ENCODE results near the gene PER2.

GRCh38 chr2:238202326-238203093 is 85.9 kb downstream of the PER2 start:
- TF ChIP-seq CTCF (IDR thresholded peaks at IDR 0.05) (no peak), GRHL2 (CRISPR knock-in tag; IDR thresholded peaks at IDR 0.05; ENCODE audit: insufficient replicate concordance, severe bottlenecking) (no peak), NFE2L1 (CRISPR knock-in tag; IDR thresholded peaks at IDR 0.05) (no peak), ZNF671 (CRISPR knock-in tag; IDR thresholded peaks at IDR 0.05) (no peak), ATF3 (CRISPR knock-in tag; conservative IDR thresholded peaks at IDR 0.05) (no peak), USF2 (CRISPR knock-in tag; IDR thresholded peaks at IDR 0.05) (no peak), PRRX2 (CRISPR knock-in tag; IDR thresholded peaks at IDR 0.05) (no peak), ZBTB21 (CRISPR knock-in tag; IDR thresholded peaks at IDR 0.05; ENCODE audit: borderline replicate concordance) (no peak), IRF1 (CRISPR knock-in tag; IDR thresholded peaks at IDR 0.05) (no peak), NR1H2 (CRISPR knock-in tag; IDR thresholded peaks at IDR 0.05) (no peak)
- TF ChIP-seq, protein P1, sequence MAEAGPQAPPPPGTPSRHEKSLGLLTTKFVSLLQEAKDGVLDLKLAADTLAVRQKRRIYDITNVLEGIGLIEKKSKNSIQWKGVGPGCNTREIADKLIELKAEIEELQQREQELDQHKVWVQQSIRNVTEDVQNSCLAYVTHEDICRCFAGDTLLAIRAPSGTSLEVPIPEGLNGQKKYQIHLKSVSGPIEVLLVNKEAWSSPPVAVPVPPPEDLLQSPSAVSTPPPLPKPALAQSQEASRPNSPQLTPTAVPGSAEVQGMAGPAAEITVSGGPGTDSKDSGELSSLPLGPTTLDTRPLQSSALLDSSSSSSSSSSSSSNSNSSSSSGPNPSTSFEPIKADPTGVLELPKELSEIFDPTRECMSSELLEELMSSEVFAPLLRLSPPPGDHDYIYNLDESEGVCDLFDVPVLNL (CRISPR knock-in tag; IDR thresholded peaks at IDR 0.05; ENCODE audit: borderline replicate concordance, low read depth), result no peak
